Measurements from ENCODE around the gene TAPT1. TPM values are rescaled to one million over a fixed set of nuclear protein-coding genes. Genes with fewer than 3 reads are reported as not detected.

TAPT1 gene
- total RNA-seq, 1 donor, result 21.1 TPM

DNA sequence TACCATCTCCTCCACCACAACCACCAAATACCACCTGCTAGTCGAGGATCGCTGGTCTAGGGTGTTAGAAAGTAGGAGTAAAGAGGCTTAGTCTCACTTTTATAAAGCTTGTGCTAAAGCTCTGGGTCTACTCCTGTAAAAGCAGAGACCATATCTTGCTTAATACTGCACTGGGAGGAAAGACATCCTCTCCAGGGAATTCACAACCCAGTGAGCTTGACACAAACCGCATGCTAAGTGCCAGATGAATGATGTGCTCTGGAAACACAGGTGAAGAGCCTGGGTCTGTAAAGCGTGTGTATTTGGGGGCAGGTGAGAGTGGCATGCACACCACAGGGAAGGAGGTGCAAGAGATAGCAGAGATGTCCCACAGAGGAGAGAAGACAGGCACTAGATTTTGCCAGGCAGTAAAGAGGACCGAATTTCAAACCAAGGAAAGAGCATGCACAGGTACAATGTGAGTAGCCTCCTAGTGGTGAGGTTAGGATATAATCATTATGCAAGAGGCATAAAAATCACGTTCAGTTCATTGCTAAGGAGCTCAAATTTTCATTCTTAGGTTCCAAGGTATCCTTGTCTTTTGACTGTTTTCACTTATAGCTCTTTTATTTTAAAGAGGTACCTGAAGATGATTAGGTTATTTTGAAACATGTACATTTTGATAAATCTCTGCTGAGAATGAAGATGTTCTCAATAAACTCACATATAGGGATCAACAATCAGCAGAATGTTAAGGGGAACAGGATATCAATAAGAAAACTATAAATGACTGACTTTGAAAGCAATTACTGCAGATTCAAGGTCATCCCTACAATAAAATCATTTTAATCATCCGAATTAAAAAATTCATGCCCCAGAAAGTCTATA, 20.7 kb downstream of the TAPT1 start:
- DNase-seq (ENCODE audit: low read depth), result peak; percentile 31
- TF ChIP-seq, protein P1, sequence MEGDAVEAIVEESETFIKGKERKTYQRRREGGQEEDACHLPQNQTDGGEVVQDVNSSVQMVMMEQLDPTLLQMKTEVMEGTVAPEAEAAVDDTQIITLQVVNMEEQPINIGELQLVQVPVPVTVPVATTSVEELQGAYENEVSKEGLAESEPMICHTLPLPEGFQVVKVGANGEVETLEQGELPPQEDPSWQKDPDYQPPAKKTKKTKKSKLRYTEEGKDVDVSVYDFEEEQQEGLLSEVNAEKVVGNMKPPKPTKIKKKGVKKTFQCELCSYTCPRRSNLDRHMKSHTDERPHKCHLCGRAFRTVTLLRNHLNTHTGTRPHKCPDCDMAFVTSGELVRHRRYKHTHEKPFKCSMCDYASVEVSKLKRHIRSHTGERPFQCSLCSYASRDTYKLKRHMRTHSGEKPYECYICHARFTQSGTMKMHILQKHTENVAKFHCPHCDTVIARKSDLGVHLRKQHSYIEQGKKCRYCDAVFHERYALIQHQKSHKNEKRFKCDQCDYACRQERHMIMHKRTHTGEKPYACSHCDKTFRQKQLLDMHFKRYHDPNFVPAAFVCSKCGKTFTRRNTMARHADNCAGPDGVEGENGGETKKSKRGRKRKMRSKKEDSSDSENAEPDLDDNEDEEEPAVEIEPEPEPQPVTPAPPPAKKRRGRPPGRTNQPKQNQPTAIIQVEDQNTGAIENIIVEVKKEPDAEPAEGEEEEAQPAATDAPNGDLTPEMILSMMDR (IDR thresholded peaks at IDR 0.05; ENCODE audit: insufficient read depth, low read length), result peak; percentile 57

DNA sequence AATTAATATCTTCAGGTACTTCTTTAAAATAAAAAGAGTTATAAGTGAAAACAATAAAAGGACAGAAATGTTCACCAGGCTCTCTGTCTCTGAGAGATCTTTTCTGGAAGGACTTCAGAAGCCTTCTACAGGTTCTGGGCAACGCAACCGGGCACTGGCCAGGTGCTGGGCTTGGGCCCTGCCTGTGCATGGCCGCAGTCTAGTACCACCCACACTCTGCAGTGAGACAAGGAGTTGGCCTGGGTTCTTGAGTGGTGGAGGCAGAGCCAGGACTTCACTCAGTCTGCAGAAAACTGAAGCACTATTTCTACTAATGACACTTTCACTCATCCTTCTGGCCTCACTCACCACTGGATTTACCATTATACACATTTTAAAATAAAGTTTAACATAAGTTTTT, 21.8 kb downstream of the TAPT1 start:
- H3K4me3 ChIP-seq (ENCODE audit: low read depth, low read length), result no peak overlapping the region
- TF ChIP-seq, protein P1 (IDR thresholded peaks at IDR 0.05; ENCODE audit: insufficient read depth, low read length), result no peak
- no peak for DNase-seq (ENCODE audit: low read depth)

More for the DNA sequence above, 20.7 kb downstream of the TAPT1 start:
- no peak overlapping the region for H3K4me3 ChIP-seq (ENCODE audit: low read depth, low read length)

- H3K4me3 ChIP-seq (ENCODE audit: low read depth, low read length), result no peak overlapping the region
- TF ChIP-seq, protein P1 (IDR thresholded peaks at IDR 0.05; ENCODE audit: insufficient read depth, low read length), result no peak
- DNase-seq (ENCODE audit: low read depth), result no peak
Measured at GRCh38 chr4:16203083-16203482, 23.2 kb downstream of the TAPT1 start.

GRCh38 chr4:16202598-16202997, 23.7 kb downstream of the TAPT1 start:
- TF ChIP-seq, protein P1 (IDR thresholded peaks at IDR 0.05; ENCODE audit: insufficient read depth, low read length), result no peak
- no peak overlapping the region for H3K4me3 ChIP-seq (ENCODE audit: low read depth, low read length)
- no peak for DNase-seq (ENCODE audit: low read depth)

GRCh38 chr4:16199093-16199492, 27.2 kb downstream of the TAPT1 start:
- H3K4me3 ChIP-seq (ENCODE audit: low read depth, low read length), result no peak overlapping the region
- peak; percentile 58 for DNase-seq (ENCODE audit: low read depth)
- TF ChIP-seq, protein P1 (IDR thresholded peaks at IDR 0.05; ENCODE audit: insufficient read depth, low read length), result peak; percentile 54

- no peak for DNase-seq (ENCODE audit: low read depth)
- TF ChIP-seq, protein P1 (IDR thresholded peaks at IDR 0.05; ENCODE audit: insufficient read depth, low read length), result no peak
- H3K4me3 ChIP-seq (ENCODE audit: low read depth, low read length), result no peak overlapping the region
Measured at GRCh38 chr4:16197876-16198665, 28.2 kb downstream of the TAPT1 start.
